GM10266 (cell line): Measurements from ENCODE around the gene TLCD1.
"Not testable (repeated sequence)": the region's sequence is repeated elsewhere in the genome, so short reads cannot be mapped to it uniquely, and the experiment has no call there.

Experiments
- DNase-seq: peaks from one replicate; pipeline ENCODE4 v3.0.0; 2012; ENCODE audit errors: extremely low spot score
- TF ChIP-seq, protein P1 (sequence below): IDR thresholded peaks from 2 replicates; pipeline ENCODE4 v1.5.1; 2012; ENCODE audit warnings: mild to moderate bottlenecking, low read depth; ENCODE audit not compliant: control insufficient read depth, insufficient read depth; ENCODE audit errors: missing control alignments

The TLCD1 gene

DNA sequence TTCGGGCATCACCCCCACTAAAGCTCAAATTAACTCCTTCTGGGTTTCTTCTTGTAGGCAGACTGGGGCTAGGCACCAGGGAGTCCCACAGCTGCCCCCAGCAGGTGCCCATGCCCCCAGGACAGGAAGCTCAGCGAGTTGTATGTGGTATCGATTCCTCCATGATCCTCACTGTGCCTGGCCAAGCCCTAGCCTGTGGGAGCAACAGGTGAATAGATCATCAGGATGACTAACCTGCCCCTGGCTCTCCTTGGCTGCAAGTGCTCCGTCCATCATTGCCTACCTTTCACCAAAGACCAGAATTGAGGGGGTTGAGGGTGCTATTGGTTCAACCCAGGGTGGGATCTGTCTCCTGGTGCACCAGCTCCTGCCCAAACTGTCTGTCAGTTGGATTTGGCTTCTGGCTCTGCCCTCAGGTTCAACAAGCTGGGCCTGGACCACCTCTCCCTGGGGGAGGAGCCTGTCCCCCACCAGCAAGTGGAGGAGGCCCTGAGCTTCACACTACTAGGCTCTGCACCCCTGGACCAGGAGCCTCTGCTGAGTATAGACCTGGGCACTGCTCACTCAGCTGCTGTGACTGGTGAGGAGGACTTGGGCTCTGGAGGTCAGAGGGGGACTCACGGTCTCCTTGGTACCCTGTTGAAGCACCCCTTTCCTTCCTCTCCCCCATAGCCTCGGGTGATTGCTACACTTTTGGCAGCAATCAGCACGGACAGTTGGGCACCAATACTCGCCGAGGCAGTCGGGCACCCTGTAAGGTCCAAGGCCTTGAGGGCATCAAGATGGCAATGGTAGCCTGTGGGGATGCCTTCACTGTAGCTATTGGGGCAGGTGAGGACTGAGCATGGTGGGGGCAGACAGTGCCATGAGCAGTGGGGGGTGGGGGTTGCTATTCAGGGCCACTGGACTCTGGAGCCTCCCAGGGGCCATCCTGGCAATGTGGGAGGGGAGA, 14.6 kb upstream of the TLCD1 start:
- TF ChIP-seq, protein P1, sequence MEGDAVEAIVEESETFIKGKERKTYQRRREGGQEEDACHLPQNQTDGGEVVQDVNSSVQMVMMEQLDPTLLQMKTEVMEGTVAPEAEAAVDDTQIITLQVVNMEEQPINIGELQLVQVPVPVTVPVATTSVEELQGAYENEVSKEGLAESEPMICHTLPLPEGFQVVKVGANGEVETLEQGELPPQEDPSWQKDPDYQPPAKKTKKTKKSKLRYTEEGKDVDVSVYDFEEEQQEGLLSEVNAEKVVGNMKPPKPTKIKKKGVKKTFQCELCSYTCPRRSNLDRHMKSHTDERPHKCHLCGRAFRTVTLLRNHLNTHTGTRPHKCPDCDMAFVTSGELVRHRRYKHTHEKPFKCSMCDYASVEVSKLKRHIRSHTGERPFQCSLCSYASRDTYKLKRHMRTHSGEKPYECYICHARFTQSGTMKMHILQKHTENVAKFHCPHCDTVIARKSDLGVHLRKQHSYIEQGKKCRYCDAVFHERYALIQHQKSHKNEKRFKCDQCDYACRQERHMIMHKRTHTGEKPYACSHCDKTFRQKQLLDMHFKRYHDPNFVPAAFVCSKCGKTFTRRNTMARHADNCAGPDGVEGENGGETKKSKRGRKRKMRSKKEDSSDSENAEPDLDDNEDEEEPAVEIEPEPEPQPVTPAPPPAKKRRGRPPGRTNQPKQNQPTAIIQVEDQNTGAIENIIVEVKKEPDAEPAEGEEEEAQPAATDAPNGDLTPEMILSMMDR: no peak
- no peak for DNase-seq

DNA sequence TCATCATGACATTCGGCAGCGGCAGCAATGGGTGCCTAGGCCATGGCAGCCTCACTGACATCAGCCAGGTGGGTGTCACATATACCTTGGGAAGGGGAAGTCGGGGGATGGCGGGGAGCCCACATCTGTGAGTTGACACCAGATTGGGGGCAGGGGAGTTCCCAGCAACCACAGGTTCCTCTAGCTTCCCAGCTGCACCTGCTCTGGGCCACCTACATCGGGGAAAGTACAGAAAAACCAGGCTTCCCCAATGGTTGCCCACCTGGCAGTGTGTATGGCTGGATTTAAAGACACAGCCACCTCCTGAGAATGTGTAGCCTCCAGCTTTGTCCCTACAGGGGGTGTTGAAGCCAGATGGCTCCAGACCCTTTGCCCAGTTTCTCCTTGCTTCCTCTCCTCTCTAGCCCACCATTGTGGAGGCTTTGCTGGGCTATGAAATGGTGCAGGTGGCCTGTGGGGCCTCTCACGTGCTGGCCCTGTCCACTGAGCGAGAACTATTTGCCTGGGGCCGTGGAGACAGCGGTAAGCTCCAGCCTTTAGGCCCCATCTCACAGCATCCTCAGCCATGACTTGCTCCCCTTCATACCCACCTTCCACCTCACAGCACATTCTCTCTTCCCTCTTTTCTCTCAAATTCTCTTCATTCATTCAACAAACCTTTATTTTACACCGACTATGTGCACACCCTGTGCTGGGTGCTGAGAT, 12.8 kb upstream of the TLCD1 start:
- TF ChIP-seq, protein P1: no peak
- peak; percentile 56 for DNase-seq

DNA sequence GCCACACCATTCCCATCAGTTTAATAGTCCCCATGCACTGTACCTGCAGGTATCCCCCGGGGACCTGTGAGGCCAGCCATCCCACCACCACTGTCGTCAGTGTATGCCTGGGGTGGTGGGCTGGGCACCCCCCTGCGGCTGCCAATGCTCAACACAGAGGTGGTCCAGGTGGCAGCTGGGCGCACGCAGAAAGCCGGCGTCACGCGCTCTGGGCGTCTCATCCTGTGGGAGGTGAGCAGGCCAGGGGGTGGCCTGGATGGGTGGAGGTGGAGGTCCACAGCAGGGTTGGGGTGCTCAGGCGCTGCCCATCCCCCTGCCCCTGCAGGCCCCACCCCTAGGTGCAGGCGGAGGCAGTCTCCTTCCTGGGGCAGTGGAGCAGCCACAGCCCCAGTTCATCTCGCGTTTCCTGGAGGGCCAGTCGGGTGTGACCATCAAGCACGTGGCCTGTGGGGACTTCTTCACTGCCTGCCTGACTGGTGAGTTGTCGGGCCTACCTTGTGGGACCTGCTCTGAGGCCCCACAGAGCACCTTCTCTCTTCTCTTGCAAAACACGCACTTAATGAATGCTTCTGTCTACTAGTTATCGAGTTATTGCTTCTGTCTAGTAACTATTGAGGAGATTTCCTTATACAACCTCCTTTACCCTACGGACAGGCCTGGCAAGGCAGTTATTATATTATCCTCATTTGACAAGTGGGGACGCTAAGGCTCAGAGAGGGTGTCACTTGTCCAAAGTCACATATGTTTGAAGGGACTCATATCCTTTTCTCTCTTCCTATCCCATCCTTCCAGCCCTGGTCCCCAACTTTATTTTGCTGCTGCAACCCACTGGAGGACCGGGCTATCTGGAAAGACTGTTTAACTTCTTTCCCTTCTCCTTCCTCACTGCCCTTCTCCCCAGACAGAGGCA, 12.0 kb upstream of the TLCD1 start:
- TF ChIP-seq, protein P1: no peak
- DNase-seq: peak; percentile 86

DNA sequence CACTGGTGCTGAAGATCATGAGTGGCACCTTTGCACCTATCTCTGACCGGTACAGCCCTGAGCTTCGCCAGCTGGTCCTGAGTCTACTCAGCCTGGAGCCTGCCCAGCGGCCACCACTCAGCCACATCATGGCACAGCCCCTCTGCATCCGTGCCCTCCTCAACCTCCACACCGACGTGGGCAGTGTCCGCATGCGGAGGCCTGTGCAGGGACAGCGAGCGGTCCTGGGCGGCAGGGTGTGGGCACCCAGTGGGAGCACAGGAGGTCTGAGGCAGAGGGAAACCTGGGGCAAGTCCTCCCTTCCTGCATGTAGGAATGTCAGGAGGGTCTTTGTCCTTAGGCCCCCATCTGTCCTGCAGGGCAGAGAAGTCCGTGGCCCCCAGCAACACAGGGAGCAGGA, 11.3 kb upstream of the TLCD1 start:
- TF ChIP-seq, protein P1: no peak
- DNase-seq: no peak

DNA sequence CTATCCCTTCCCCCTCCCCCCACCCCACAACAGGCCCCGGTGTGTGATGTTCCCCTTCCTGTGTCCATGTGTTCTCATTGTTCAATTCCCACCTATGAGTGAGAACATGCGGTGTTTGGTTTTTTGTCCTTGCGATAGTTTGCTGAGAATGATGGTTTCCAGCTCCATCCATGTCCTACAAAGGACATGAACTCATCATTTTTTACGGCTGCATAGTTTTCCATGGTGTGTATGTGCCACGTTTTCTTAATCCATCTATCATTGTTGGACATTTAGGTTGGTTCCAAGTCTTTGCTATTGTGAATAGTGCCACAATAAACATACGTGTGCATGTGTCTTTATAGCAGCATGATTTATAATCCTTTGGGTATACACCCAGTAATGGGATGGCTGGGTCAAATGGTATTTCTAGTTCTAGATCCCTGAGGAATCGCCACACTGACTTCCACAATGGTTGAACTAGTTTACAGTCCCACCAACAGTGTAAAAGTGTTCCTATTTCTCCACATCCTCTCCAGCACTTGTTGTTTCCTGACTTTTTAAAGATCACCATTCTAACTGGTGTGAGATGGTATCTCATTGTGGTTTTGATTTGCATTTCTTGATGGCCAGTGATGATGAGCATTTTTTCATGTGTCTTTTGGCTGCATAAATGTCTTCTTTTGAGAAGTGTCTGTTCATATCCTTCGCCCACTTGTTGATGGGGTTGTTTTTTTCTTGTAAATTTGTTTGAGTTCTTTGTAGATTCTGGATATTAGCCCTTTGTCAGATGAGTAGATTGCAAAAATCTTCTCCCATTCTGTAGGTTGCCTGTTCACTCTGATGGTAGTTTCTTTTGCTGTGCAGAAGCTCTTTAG, 10.1 kb upstream of the TLCD1 start:
- DNase-seq: not testable (repeated sequence)

DNA sequence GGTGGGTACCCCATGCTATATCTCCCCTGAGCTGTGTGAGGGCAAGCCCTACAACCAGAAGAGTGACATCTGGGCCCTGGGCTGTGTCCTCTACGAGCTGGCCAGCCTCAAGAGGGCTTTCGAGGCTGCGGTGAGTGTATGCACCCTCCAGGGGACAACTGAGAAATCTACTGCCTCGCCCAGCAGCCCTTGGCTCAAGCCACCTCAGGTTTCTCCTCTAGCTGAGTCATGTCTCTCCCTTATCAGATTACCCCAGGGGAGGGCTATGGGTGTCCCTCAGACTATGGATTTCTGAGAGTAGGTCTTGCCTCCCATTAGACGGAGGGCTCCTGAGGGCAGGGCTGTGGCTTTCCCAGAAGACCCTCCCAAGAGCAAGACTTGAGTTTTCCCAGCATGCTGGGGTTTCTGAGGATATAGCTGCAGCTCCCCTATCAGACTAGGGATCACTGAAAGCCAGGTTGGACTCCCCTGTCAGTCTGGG, 9.2 kb upstream of the TLCD1 start:
- DNase-seq: no peak
- TF ChIP-seq, protein P1: no peak
